CD4-positive, alpha-beta T cell treated with Interleukin-6 for 4 hours (primary cell): Measurements from ENCODE around the gene CCDC3.
"Not testable (repeated sequence)": the region's sequence is repeated elsewhere in the genome, so short reads cannot be mapped to it uniquely, and the experiment has no call there.

ENCODE experiments used
- DNase-seq: peaks from one replicate; pipeline ENCODE4 v3.0.0-alpha.2; 2020; ENCODE audit warnings: mixed read lengths

CCDC3 gene

GRCh38 chr10:12876266-12876665, 125.2 kb downstream of the CCDC3 start:
- no peak for DNase-seq

GRCh38 chr10:12875100-12875499, 126.4 kb downstream of the CCDC3 start:
- DNase-seq: no peak

GRCh38 chr10:12874501-12874900, 127.0 kb downstream of the CCDC3 start:
- DNase-seq: no peak

GRCh38 chr10:12873172-12873571, 128.3 kb downstream of the CCDC3 start:
- no peak for DNase-seq

GRCh38 chr10:12872577-12872976, 128.9 kb downstream of the CCDC3 start:
- no peak for DNase-seq

- no peak for DNase-seq
These were observed 132.1 kb downstream of the CCDC3 start for GRCh38 chr10:12869427-12869826.

GRCh38 chr10:12868229-12868628, 133.3 kb downstream of the CCDC3 start:
- DNase-seq: no peak

GRCh38 chr10:12865515-12865914, 136.0 kb downstream of the CCDC3 start:
- not testable (repeated sequence) for DNase-seq

GRCh38 chr10:12862459-12862858, 139.1 kb downstream of the CCDC3 start:
- DNase-seq: no peak

- no peak for DNase-seq
These were observed 146.5 kb downstream of the CCDC3 start for GRCh38 chr10:12854988-12855387.

GRCh38 chr10:12852687-12853086, 148.8 kb downstream of the CCDC3 start:
- DNase-seq: no peak

GRCh38 chr10:12849319-12850181, 152.0 kb downstream of the CCDC3 start:
- DNase-seq: no peak

GRCh38 chr10:12848439-12849173, 152.9 kb downstream of the CCDC3 start:
- no peak for DNase-seq

GRCh38 chr10:12847361-12847975, 154.0 kb downstream of the CCDC3 start:
- DNase-seq: no peak

GRCh38 chr10:12846718-12847117, 154.8 kb downstream of the CCDC3 start:
- DNase-seq: no peak
